OCI-LY7 (cell line): ENCODE results near the gene UGT1A9. TPM values are rescaled to one million over a fixed set of nuclear protein-coding genes. Genes with fewer than 3 reads are reported as not detected.

Experiments
- BruUV-seq: library from RNA; stranded (reverse); fragments of 400-500 nt; replicated peaks from 2 replicates; lab custom pipeline; 2021; lab: Mats Ljungman, UMichigan
- CTCF ChIA-PET: fragments of 300-600 bp; sonication (Branson Sonifier 250); formaldehyde crosslinking; loops from one replicate; lab custom pipeline; 2022; ENCODE audit warnings: antibody characterized with exemption; ENCODE audit not compliant: unreplicated experiment; lab: Charles Lee
- POLR2A ChIA-PET: fragments of 300-600 bp; sonication (Branson Sonifier 250); formaldehyde crosslinking; loops from one replicate; lab custom pipeline; 2022; ENCODE audit warnings: antibody characterized with exemption; lab: Charles Lee
- DNase-seq: peaks from one replicate; pipeline ENCODE4 v3.0.0-alpha.2; 2015; ENCODE audit warnings: low spot score
- H2AFZ ChIP-seq: fragments of 200-600 bp; sonication (generic), shearing (Covaris generic); 2 replicates; pipeline ENCODE4 v1.6.1; 2014; ENCODE audit warnings: mild to moderate bottlenecking, antibody characterized with exemption, low read length, moderate library complexity
- H3K27ac ChIP-seq: fragments of 200-600 bp; sonication (generic); 2 replicates; pipeline ENCODE4 v1.5.1; 2014; ENCODE audit warnings: mixed run types, low read depth, mild to moderate bottlenecking, moderate library complexity, low read length, inconsistent platforms; ENCODE audit not compliant: poor library complexity, severe bottlenecking
- H3K36me3 ChIP-seq: fragments of 200-600 bp; sonication (generic); 2 replicates; pipeline ENCODE4 v1.6.1; 2014; ENCODE audit warnings: mild to moderate bottlenecking, antibody characterized with exemption, low read length, moderate library complexity, mixed read lengths; ENCODE audit not compliant: insufficient read depth
- H3K4me1 ChIP-seq: fragments of 200-600 bp; sonication (generic); 2 replicates; pipeline ENCODE4 v1.5.1; 2014; ENCODE audit warnings: mild to moderate bottlenecking, low read length; ENCODE audit not compliant: insufficient read depth, poor library complexity, severe bottlenecking
- H3K4me2 ChIP-seq: fragments of 200-600 bp; sonication (generic); 2 replicates; pipeline ENCODE4 v1.6.1; 2014; ENCODE audit warnings: mild to moderate bottlenecking, low read length
- H3K4me3 ChIP-seq: fragments of 200-600 bp; sonication (generic); 2 replicates; pipeline ENCODE4 v1.5.1; 2014; ENCODE audit warnings: mild to moderate bottlenecking, low read depth, low read length; ENCODE audit not compliant: poor library complexity, severe bottlenecking
- H3K79me2 ChIP-seq: fragments of 200-600 bp; sonication (generic); 2 replicates; pipeline ENCODE4 v1.6.1; 2016; ENCODE audit warnings: low read depth, mild to moderate bottlenecking, low read length, moderate library complexity, mixed read lengths; ENCODE audit not compliant: insufficient read depth
- H3K9me2 ChIP-seq: fragments of 200-600 bp; sonication (generic); 2 replicates; pipeline ENCODE4 v1.6.1; 2016; ENCODE audit warnings: mild to moderate bottlenecking, low read length, mixed read lengths; ENCODE audit not compliant: insufficient read depth
- H3K9me3 ChIP-seq: fragments of 200-600 bp; sonication (generic); 2 replicates; pipeline ENCODE4 v1.6.1; 2014; ENCODE audit warnings: mild to moderate bottlenecking, mixed run types, low read length, mixed read lengths
- H4K20me1 ChIP-seq: fragments of 200-600 bp; sonication (generic); 2 replicates; pipeline ENCODE4 v1.6.1; 2014; ENCODE audit warnings: mild to moderate bottlenecking, antibody characterized with exemption, low read length, moderate library complexity, mixed read lengths; ENCODE audit not compliant: insufficient read depth
- CTCF ChIP-seq: fragments of 200-600 bp; sonication (generic); conservative IDR thresholded peaks from 2 replicates; pipeline ENCODE4 v1.5.1; 2014; ENCODE audit warnings: mild to moderate bottlenecking, antibody characterized with exemption, low read length, moderate library complexity, mixed read lengths
- EZH2phosphoT487 ChIP-seq: fragments of 200-600 bp; sonication (generic); IDR thresholded peaks from 2 replicates; pipeline ENCODE4 v1.6.1; 2018; ENCODE audit warnings: low read depth, borderline replicate concordance, mild to moderate bottlenecking, mixed run types, antibody characterized with exemption, low read length, moderate library complexity, mixed read lengths
- intact Hi-C: fragments of 100-400 bp; cut with micrococcal nuclease; formaldehyde crosslinking; loops from one replicate; pipeline ENCODE4 v1.10.0; 2022; ENCODE audit not compliant: unreplicated experiment
- total RNA-seq, 2 experiments: library from RNA; depleted of rRNA in 1 of 2; stranded (reverse); fragments of >200 nt in 1 of 2; shearing (Covaris generic) in 1 of 2; gene quantifications; 2 replicates each; pipeline ENCODE4 v1.2.3, GENCODE V29; 2014 to 2022

The UGT1A9 gene
- total RNA-seq, 2 experiments from 2014 or later = not detected

- Histone ChIP-seq H2AFZ (no peak overlapping the region), H3K4me1 (no peaks in the 10 kb centered on the region), H4K20me1 (no peaks in the 10 kb centered on the region), H3K79me2 (no peaks in the 10 kb centered on the region), H3K9me2 (no peaks in the 10 kb centered on the region), H3K27ac (no peak overlapping the region), H3K9me3 (no peaks in the 10 kb centered on the region), H3K4me3 (no peak overlapping the region), H3K36me3 (no peaks in the 10 kb centered on the region), H3K4me2 (no peak overlapping the region)
- ChIA-PET POLR2A (no interaction called here), CTCF (no interaction called here)
- intact Hi-C loops = no loop called here
- DNase-seq = no peak
- BruUV-seq = no TSS peak
- TF ChIP-seq EZH2phosphoT487 = no peak
- no peak for TF ChIP-seq CTCF
Measured at GRCh38 chr2:233822101-233822771, 150.5 kb downstream of the UGT1A9 start.

Other genes with a start within 250 kb of the UGT1A9 start
- 1.2 and 1.7 TPM in 2 replicates for gene USP40, start 105.1 kb upstream of the UGT1A9 start, total RNA-seq (2014; rRNA removed; shearing (Covaris generic))
- gene USP40, start 105.1 kb upstream of the UGT1A9 start, total RNA-seq (2022) = 0.51 and 1.7 TPM in 2 replicates
- gene UGT1A8, start 54.3 kb upstream of the UGT1A9 start, total RNA-seq (2014; rRNA removed; shearing (Covaris generic)) = not detected in 2 replicates
- gene UGT1A8, start 54.3 kb upstream of the UGT1A9 start, total RNA-seq (2022) = not detected in 2 replicates
- gene UGT1A10, start 35.5 kb upstream of the UGT1A9 start, total RNA-seq (2014; rRNA removed; shearing (Covaris generic)) = not detected in 2 replicates
- not detected in 2 replicates for gene UGT1A10, start 35.5 kb upstream of the UGT1A9 start, total RNA-seq (2022)
- not detected in 2 replicates for gene UGT1A7, start 10.0 kb downstream of the UGT1A9 start, total RNA-seq (2014; rRNA removed; shearing (Covaris generic))
- not detected in 2 replicates for gene UGT1A7, start 10.0 kb downstream of the UGT1A9 start, total RNA-seq (2022)
- not detected in 2 replicates for gene UGT1A6, start 21.0 kb downstream of the UGT1A9 start, total RNA-seq (2014; rRNA removed; shearing (Covaris generic))
- gene UGT1A6, start 21.0 kb downstream of the UGT1A9 start, total RNA-seq (2022) = not detected in 2 replicates
- not detected in 2 replicates for gene UGT1A5, start 41.0 kb downstream of the UGT1A9 start, total RNA-seq (2014; rRNA removed; shearing (Covaris generic))
- gene UGT1A5, start 41.0 kb downstream of the UGT1A9 start, total RNA-seq (2022) = not detected in 2 replicates
- not detected in 2 replicates for gene UGT1A4, start 46.8 kb downstream of the UGT1A9 start, total RNA-seq (2014; rRNA removed; shearing (Covaris generic))
- gene UGT1A4, start 46.8 kb downstream of the UGT1A9 start, total RNA-seq (2022) = not detected in 2 replicates
- gene UGT1A3, start 57.1 kb downstream of the UGT1A9 start, total RNA-seq (2014; rRNA removed; shearing (Covaris generic)) = not detected in 2 replicates
- gene UGT1A3, start 57.1 kb downstream of the UGT1A9 start, total RNA-seq (2022) = not detected in 2 replicates
- not detected in 2 replicates for gene UGT1A1, start 88.4 kb downstream of the UGT1A9 start, total RNA-seq (2014; rRNA removed; shearing (Covaris generic))
- gene UGT1A1, start 88.4 kb downstream of the UGT1A9 start, total RNA-seq (2022) = not detected in 2 replicates
- not detected in 2 replicates for gene MROH2A, start 106.4 kb downstream of the UGT1A9 start, total RNA-seq (2014; rRNA removed; shearing (Covaris generic))
- not detected in 2 replicates for gene MROH2A, start 106.4 kb downstream of the UGT1A9 start, total RNA-seq (2022)
- gene HJURP, start 182.6 kb downstream of the UGT1A9 start, total RNA-seq (2014; rRNA removed; shearing (Covaris generic)) = 79.9 and 94.3 TPM in 2 replicates
- 122 and 135 TPM in 2 replicates for gene HJURP, start 182.6 kb downstream of the UGT1A9 start, total RNA-seq (2022)
- gene TRPM8, start 245.5 kb downstream of the UGT1A9 start, total RNA-seq (2014; rRNA removed; shearing (Covaris generic)) = not detected in 2 replicates
- not detected in 2 replicates for gene TRPM8, start 245.5 kb downstream of the UGT1A9 start, total RNA-seq (2022)